Measurements from ENCODE around the gene SERINC1.

SERINC1 gene

DNA sequence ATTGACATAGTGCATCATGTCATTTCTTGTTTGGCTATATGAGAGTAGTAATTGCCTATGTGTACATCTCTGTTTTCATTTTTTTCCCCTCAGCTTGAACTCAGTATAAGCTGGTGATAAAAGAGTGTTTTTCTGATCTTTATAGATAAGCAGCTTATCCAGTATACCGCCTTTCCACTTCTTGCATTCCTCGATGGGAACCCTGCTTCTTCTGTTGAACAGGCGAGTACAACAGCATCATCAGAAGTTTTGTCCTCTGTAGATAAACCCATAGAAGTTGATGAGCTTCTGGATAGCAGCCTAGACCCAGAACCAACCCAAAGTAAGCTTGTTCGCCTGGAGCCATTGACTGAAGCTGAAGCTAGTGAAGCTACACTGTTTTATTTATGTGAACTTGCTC is 39.8 kb downstream of the SERINC1 start:
- no peak for DNase-seq

DNA sequence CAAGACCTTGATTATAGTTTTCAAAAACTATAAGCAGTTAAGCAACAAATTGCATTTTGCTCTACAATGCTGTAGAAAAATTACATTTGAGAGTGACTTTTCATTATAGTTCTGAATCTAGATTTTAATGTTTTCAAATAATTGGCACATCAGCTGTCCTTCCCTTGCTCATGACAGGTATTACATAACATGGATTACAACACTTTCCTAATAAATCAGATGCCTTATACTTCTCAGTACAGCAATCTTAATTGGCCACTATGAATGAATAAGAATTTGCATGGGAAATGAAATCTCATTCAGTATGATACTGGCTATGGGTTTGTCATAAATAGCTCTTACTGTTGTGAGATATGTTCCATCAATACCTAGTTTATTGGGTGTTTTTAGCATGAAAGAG is 42.3 kb downstream of the SERINC1 start:
- no peak for DNase-seq

DNA sequence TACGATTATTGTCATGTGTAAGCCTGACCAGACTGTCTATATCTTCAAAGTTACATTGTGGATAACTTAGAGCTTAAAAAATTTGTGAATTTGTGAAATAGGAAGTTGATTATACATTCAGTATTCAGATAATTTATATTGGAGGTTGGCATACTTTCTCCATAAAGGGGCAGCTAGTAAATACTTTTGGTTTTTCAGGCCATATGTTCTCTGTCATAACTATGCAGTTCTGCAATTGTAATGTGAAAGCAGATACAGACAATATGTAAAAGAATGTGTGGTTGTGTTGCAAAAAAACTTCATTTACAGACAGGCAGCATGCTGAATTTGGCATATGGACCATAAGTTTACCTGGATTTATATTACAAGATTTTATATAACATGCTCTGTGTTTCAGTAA is 42.8 kb downstream of the SERINC1 start:
- no peak for DNase-seq

DNA sequence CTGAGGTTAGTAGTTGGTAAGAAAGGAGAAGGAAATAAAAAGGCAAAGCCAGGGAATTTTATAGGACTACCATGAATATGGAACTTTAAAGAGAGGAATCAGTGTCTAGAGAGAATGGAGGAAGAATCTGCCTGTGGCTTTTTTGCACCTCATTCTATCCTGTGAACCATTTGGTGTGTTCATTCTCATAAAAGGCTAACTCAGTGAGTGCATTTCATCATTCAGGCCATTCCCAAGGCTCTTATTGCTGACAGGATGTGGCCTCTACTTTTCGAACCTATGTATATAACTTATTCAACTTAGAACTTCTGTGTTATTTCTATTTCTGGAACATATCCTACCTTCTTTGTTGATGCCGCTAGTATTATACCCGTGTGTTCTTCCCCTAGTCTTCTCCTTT is 45.0 kb downstream of the SERINC1 start:
- DNase-seq = no peak

DNA sequence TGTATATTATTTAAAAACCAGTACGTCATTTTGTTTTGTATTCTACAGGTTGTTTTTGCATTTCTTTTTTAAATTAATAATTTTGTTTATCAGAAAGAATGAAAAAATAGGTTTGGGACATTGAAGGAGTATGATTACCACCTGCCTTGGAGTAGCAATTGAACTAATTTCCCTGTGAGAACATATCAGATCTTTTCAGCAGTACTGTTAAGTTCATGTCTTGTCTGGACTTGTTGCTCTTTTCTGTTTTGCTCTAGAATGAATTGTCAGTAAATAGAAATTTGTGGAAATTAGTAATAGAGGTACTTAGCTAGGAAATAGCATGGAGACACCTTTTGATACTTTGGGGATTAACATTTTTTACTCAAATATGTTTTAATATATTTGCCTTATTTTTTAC is 47.9 kb downstream of the SERINC1 start:
- DNase-seq = no peak

DNA sequence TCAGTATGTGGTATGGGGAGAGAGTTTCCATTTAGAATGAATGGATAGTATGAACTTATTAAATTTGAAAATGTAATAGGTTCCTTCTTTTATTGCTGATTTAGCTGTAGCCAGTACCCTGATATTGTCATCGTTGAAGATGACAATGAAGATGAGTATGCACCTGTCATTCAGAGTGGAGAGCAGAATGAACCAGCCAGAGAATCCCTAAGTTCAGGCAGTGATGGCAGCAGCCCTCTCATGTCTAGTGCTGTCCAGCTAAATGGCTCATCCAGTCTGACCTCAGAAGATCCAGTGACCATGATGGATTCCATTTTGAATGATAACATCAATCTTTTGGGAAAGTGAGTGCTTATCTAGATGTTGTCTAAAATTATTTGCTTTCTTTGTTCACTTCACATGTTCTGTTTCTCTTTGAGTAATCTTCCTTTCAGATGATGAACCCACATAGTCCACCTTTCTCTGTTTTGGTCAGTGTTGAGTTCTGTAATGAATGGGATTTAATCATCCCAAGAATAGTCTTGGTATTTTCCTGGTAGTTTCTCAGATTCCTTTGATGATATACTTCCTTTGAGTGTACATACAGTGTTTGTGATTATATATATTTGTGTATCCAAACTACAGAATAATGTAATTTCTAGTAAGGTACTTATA is 48.9 kb downstream of the SERINC1 start:
- no peak for DNase-seq

DNA sequence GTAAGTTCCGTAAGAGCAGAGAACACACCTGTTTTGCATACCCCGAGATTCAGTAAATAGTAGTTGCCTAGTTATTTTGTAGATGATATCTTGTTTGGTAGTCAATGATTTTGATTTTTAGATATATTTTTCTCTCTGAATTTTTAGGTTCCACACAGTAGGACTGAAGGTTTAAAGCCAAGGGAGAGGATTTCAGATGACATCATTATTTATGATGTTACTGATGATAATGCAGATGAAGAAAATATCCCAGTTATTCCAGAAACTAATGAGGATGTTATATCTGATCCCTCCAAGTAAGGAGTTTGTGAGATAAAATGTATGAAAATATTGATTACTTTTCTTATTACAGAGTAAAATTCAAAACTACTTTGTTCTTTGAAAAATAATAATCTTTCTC is 49.6 kb downstream of the SERINC1 start:
- DNase-seq = no peak

DNA sequence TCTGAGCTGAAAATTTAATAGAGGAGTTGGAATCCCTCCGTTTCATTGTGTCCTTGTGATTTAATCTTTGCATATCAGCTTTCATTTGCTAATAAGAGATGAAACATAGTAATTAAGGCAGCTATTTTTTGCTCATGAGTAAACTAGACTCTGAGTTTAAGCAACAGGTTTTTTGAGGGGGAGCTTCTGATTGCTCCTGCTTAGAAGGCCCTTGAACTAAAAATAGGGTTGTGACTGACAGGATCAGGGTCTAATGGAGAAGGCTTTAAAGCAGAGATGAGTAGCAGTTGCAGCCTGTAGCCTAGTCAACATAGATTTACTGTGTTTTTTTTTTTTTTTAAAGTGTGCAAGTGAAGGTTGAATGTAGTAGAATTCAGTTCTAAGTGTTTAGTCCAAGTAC is 54.8 kb downstream of the SERINC1 start:
- no peak for DNase-seq

DNA sequence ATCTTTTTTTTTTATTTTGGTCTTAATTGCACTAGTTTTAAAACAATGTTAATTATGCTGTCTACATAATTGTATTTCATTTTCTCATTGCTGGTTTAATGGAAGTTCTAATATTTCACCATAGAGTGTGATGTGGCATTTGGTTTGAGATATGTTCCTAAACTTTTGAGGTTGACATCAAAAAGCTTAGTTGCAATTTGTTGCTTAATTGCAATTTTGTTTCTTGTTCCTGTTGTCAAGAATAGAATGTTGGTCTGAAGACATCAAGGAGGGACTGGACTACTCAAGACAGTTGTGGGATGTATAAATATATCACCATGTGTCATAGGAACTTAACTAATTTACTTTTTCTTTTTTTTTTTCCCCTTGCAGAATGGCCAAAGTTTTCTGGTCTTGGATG is 59.6 kb downstream of the SERINC1 start:
- DNase-seq = no peak

DNA sequence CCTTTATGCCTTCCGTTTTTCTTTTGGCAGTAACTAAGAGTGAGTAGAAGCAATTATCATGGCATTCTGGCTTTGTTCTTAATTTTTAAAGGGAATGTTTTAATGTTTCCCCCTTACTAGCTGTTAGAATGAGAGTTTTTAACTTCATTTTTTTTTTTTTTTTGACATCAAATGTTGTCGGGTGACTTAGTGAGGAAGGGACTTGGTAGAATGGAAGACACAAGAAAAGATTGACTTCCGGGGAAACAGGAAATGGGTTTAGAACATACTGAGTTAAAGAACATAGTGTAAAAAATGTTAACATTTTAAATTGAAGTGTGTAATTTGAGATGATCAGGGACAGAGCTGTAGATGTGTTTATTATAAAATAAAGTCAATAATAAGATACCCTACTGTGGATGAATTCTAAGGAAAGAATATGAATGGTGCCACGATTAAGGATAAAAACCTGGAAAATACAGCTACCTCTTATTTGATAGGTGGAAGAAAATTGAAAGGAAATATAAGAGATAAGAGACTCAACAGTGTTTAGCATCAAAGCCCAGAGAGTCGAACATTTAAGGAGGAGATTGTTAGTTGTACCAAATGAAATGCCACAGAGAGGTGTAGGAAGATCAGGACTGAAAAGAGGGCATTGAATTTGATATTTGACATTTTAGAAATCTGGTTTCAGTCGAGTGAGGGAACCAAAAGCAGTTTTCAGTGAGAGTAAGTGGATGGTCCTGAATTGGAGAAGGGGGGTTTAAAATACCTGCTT is 62.7 kb downstream of the SERINC1 start:
- DNase-seq = no peak

DNA sequence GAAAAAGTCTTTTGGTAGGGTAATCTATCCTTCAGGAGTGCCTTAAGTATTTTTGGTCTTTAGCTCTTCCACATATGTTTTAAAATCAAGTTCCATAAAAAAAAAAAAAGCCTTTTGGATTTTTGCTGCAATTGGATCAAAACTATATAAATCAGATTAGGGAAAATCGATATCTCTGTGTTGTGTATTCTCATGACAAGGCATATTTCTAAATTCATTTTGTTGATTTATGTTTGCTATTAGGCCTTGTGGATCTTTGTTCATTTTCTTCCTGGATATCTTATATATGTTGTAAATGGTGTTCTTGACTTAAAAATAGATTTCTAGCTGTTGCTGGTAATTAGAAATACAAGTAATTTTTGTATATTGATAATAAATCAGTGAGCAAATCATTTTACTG is 63.4 kb downstream of the SERINC1 start:
- no peak for DNase-seq

DNA sequence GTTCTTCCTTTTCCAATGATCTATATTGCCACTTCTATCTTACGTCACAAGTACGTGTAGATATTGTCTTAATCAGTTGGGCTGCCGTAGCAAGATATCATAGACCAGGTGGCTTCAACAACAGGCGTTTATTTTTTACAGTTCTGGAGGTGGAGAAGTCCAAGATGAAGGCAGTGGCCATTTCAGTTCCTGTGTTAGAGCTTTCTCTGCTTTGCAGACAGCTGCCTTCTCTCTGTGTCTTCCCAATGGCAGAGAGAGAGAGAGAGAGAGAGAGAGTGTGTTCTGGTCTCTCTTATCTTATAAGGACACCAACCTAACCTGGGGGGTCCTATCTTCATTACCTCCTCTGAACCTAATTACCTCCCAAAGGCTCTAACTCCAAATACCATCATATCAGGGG is 63.9 kb downstream of the SERINC1 start:
- DNase-seq = no peak

DNA sequence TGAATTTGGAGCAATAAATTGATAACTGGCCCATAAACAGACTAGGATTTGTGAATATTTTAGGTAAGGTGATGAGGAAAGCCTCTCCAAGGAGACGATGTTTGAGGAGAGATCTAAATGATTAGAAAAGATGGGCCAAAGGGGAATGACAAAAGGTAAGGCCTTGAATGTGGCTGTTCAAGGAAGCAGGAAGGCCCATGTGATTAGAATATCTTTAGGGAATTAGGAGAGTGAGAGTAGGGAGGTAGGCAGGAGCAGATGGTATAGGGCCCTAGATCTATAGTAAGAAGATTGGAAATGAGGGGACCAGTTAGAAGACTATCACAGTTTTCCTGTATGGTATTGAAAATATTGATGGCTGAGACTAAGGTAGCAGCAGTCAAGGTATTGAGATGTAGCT is 65.4 kb downstream of the SERINC1 start:
- no peak for DNase-seq

DNA sequence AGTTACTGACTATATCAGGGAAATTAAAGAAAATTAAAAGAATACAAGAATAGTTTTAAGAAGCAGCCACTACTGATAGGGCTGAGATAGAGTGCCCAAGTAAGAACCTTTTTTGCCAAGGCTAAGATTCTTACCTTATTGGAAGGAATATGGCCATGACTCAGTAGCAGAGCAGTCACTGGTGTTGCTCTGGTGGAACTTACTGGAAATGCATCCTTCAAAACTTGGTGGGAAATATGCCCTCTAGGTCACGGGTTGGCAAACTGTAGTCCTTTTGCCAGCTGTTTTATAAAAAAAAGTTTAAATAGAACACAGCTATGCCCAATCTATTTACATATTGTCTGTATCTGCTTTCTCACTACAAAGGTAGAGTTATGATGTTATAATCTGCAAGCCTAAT is 66.2 kb downstream of the SERINC1 start:
- DNase-seq = no peak

DNA sequence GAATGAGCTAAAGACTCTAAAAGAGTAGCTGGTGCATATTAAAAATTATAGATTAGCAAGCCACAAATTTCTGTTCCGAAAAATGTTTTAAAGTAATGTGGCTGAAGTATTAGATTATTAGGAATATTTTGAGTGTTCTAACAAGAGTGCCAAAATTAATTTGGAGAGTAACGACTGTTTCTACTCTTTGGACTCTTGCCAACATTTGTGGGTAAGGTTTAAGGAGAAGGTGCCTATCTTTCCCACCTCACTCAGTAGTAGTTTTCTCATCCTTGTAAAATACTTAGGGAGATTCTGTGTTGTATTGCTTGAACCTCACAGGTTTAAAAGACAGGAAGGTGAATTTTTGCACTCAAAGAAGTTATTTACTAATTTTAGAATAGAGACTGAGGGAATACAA is 67.2 kb downstream of the SERINC1 start:
- no peak for DNase-seq

DNA sequence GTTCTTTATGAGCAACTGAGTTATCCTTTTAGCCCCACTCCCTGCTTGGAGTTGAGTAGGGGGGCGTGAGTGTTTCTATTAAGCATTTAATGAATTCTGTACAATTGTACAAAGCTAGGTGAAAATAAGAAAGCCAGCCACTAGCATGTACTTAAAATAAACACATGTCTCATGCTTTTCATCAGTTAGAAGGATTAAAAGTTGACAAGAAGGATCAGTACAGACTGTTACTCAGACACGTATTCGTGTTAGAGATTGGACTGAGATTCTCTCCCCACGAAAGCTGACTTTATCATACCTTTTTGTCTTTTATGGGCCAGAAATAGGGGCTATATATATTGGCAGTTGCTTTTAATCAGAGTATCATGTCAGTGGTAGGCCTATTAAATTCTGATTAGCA is 70.5 kb downstream of the SERINC1 start:
- no peak for DNase-seq

DNA sequence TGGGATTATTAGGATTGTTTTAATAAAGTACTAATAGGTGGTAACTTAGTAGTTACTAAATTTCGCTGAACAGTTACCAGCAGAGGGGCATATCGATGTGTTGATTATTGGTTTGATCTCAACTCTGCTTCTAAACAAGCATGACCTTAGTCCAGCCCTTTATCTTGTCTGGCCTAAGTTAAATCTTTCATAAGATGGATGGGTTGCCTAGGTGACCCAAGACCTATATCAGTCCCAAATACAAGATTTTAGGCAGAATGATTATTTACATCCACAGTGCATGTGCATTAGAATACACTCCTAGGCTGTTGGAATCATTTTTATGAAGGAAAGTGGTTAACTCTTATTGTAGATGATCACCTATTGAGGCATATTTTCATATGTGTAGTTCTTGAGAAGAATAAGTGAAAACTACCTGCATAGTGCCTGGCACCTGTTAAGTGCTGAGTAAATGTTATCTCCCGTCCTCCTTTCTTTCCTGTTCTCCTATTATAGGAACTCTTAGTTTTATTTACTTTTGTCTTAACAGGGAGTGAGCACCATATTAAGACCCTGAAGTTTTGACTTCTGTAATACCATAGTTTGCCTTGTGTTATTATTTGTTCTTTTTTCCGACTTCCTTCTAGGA is 71.0 kb downstream of the SERINC1 start:
- DNase-seq = no peak

DNA sequence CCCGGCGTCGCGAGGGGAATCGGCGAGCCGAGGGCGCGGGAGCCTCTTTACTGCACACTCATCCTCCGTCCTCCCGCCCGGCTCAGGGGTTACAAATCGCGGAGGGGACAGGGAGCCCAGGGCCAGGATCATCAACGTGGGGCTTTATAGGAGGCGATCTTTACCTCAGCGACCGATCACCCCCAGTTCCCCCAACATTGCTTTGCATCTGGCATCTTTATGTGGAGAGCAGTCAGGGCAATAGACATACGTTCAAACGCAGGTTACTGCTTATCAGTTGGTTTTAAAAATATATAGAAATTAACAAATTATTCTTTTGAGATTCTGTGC is 71.5 kb downstream of the SERINC1 start:
- no peak for DNase-seq

DNA sequence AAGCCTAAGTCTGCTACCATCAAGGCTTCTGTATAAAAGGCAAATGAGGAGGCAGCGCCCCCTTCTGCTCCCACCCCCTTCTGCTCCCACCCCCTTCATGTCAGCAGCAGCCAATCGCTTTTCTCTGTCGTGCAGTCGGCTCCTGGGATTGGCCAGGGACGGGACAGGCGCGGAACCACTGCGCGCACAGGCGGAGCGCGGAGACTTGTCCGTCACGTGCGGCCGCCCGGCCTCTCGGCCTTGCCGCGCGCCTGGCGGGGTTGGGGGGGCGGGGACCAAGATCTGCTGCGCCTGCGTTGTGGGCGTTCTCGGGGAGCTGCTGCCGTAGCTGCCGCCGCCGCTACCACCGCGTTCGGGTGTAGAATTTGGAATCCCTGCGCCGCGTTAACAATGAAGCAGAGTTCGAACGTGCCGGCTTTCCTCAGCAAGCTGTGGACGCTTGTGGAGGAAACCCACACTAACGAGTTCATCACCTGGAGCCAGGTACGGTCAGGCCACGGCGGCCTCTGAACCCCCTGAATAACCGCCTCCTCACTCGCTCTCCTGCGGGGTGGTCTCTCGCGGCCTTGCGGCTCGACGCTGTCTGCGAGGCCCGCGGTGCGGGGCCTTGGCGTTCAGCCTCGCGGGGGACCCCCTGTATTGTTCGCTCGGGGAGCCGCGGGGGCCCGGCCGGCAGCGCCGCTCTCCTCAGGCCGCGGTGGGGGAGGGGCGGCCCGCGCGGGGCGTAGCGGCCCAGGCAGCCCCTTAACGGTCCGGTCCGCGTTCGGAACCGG is 72.1 kb downstream of the SERINC1 start, which contains the start of gene HSF2:
Gene HSF2, plus strand, starts transcription at position 305 of the 773 bp plus-strand sequence. Its CDS starts 86 bp downstream, at position 391.
- peak; percentile 89 for DNase-seq

DNA sequence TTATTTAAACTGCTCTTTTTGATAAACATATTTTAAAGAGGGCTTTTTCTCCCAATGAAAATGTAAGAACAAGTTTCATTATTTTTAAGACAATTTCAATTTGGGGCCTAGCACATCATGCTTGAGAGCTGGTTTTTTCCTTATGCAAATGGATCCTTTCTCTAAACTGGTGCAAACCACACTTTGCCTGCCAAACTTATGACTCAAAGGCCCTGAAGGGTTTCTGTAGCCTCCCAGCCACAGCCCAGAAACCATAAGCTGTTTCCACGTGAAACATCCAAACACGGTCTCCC is 72.6 kb downstream of the SERINC1 start:
- DNase-seq = no peak

DNA sequence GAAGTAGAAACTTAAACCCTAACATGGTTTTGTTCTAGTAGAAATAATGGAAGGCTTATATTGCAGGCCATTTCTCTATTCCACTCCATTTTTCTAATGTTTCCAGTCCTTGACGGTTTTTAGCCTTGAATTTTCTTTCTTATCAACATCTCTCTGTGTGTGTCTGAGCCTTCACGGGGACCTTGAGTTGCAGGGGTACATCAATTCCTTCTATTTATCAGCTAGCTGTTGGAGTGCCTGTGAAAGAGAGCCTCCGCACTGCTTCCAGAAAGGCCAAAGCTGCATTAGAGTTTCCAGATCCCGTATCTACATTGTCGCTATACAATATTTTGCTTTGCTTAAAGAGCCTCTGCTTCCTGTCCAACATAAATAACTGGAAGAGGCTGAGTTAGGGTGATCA is 77.6 kb downstream of the SERINC1 start:
- no peak for DNase-seq

DNA sequence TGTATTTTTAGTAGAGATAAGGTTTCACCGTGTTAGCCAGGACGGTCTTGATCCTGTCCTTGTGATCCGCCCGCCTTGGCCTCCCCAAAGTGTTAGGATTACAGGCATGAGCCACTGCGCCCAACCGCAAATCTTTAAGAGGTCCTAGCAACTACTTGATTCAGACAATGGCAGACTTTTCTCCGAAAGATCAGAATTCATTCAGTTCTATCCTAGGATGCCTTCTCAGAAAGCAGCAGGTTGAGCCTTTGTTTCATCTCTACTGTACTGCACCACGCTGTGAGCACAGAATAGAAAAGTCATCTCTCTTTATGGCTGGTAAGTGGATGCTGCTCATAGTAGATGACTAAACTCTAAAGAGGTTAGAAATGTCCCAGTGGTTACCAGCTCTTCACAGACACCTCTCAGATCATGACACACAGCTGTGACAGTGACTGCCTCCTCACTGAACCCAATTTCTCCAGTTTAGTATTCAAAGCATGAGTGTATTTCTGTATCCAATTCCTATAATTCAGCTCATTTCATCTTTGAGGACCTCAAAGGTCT is 78.2 kb downstream of the SERINC1 start:
- DNase-seq = no peak
